ENCODE measurements around the gene NOD2. TPM values are rescaled to one million over a fixed set of nuclear protein-coding genes. Genes with fewer than 3 reads are reported as not detected.

Gene NOD2
- total RNA-seq, 1 experiment from 2014 or later, result 0.17 TPM

GRCh38 chr16:50741225-50741780 is 47.9 kb downstream of the NOD2 start:
- no peak for DNase-seq
- H3K4ac ChIP-seq (ENCODE audit: low read depth, low read length), result no peak overlapping the region
- no peak overlapping the region for H4K91ac ChIP-seq (ENCODE audit: insufficient read length, low read depth, low read length)
- H3K79me1 ChIP-seq (ENCODE audit: insufficient read depth, low read depth, low read length, poor library complexity, severe bottlenecking), result no peaks in the 10 kb centered on the region
- H2BK5ac ChIP-seq (ENCODE audit: insufficient read length, low read length), result no peak overlapping the region
- Mint-ChIP-seq H3K4me1 (peaks cover 27 to 36% of the 10 kb centered on the region in 2 experiments), H3K4me3 (peak overlapping the region; percentile 57 to 70), H3K36me3 (ENCODE audit: insufficient read depth in 1 of 3, low read depth in 3 of 3) (no peaks in the 10 kb centered on the region), H3K27me3 (ENCODE audit: low read depth) (peaks cover 25% of the 10 kb centered on the region), H3K27ac (peak overlapping the region in 1 of 3 experiments; percentile 74; a peak in 1 of 7 replicates), H3K9me3 (no peaks in the 10 kb centered on the region)
- TF ChIP-seq CTCF (conservative IDR thresholded peaks at IDR 0.05), result no peak
- WGBS (ENCODE audit: extremely low coverage, insufficient read length, low lambda C conversion rate), result no CpG with 5 or more reads among the region's 21 CpGs
- H4K8ac ChIP-seq (replicated peaks; ENCODE audit: insufficient read length, low read depth, low read length), result no peak overlapping the region
- peaks cover 3% of the 10 kb centered on the region for H3K23me2 ChIP-seq (ENCODE audit: insufficient read length, low read depth, low read length, poor library complexity, severe bottlenecking)
- H3T11ph ChIP-seq (ENCODE audit: low read length), result no peak overlapping the region
- no peaks in the 10 kb centered on the region for H3K27me3 ChIP-seq (ENCODE audit: insufficient read depth, low read length)
- no peak overlapping the region for H4K5ac ChIP-seq (ENCODE audit: insufficient read length, low read depth, low read length)
- no peaks in the 10 kb centered on the region for H3K9me3 ChIP-seq (ENCODE audit: control insufficient read depth, low read depth, low read length)
- no peak overlapping the region for H2BK15ac ChIP-seq (ENCODE audit: low read depth, low read length)
- H2AFZ ChIP-seq (ENCODE audit: low read length), result no peak overlapping the region
- no peak overlapping the region for H2BK12ac ChIP-seq (ENCODE audit: insufficient read length, low read depth, low read length)
- H3K18ac ChIP-seq (ENCODE audit: insufficient read length, low read depth, low read length), result no peak overlapping the region
- H3K4me1 ChIP-seq (ENCODE audit: insufficient read depth, low read length), result 0 out of 2 replicates have a peak, but pooled peaks cover 3% of the 10 kb centered on the region
- no peak overlapping the region for H2BK20ac ChIP-seq (ENCODE audit: low read depth, low read length, poor library complexity, severe bottlenecking)
- H2AK5ac ChIP-seq (ENCODE audit: insufficient read length, low read length), result no peak overlapping the region
- H3K27ac ChIP-seq (ENCODE audit: insufficient read length, low read depth, low read length), result no peak overlapping the region
- no peak overlapping the region for H3K9ac ChIP-seq (ENCODE audit: extremely low read depth, insufficient read length, low read length)
- H2BK120ac ChIP-seq (ENCODE audit: low read depth, low read length, poor library complexity, severe bottlenecking), result no peak overlapping the region
- no peak overlapping the region for H3K14ac ChIP-seq (ENCODE audit: insufficient read depth, low read length)
- no peak overlapping the region for H3K56ac ChIP-seq (ENCODE audit: insufficient read length, low read depth, low read length)
- H3K4me2 ChIP-seq (ENCODE audit: insufficient read depth, insufficient read length, low read length), result peak overlapping the region; percentile 78
- H3K23ac ChIP-seq (ENCODE audit: insufficient read length, low read depth, low read length), result no peak overlapping the region
- H4K20me1 ChIP-seq (ENCODE audit: control insufficient read depth, insufficient read depth, insufficient read length), result no peaks in the 10 kb centered on the region
- H3K79me2 ChIP-seq (ENCODE audit: insufficient read depth, low read length), result no peaks in the 10 kb centered on the region

Data from H9 (cell line).